Amygdala (tissue), 56 donors: ENCODE measurements around the gene NKX6-2.

ENCODE experiments used
- DNase-seq, 56 donors: peaks; one replicate each; lab custom pipeline; 2025; lab: John Stamatoyannopoulos, UW

NKX6-2 gene

GRCh38 chr10:132764108-132764507, 21.8 kb downstream of the NKX6-2 start:
- DNase-seq, result no peak

DNA sequence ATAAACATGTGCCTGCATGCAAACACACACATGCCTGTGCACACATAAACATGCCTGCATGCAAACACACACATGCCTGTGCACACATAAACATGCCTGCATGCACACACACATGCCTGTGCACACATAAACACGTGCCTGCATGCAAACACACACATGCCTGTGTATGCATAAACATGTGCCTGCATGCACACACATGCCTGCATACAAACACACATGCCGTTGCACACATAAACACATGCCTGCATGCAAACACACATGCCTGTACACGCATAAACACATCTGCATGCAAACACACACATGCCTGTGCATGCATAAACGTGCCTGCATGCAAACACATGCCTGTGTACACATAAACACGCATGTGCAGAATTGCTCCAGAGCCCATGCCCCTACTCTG, 22.4 kb downstream of the NKX6-2 start:
- DNase-seq, result no peak

- peak in 10 of 56 donors; percentile 18 to 68 (median 32) for DNase-seq
Observed at GRCh38 chr10:132762267-132762666, 23.7 kb downstream of the NKX6-2 start.

DNA sequence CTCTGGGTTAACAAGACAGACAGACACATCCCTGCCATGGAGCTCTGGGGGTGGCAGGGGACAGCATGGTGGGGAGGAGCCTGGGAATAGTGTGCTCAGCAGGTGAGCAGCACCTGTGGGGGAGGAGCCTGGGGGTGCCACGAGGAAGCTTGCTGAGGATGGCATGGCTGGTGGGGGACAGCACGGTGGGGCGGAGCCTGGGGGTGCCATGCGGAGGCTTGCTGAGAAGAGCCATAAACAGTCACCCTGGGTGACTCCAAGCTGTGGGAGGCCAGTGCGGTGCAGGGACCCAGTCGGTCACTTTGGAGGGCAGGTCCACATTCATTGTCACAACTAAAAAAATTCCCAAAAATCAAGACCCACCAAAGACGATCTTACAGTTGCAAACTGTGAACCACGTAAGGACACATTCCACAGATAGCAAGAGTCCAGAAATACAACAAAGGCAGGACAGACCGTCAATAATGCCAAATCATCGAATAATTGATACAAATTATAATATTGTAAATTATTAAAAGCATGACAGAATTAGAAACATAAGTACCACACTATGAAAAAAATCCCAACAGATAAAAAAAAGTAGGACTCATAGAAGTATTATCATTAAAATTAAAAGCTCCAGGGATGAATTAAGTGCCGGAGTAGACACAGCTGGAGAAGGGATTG, 24.4 kb downstream of the NKX6-2 start:
- DNase-seq, result no peak

- DNase-seq, result no peak
Observed at GRCh38 chr10:132758865-132759264, 27.1 kb downstream of the NKX6-2 start.

GRCh38 chr10:132757171-132757570, 28.8 kb downstream of the NKX6-2 start:
- no peak for DNase-seq

DNA sequence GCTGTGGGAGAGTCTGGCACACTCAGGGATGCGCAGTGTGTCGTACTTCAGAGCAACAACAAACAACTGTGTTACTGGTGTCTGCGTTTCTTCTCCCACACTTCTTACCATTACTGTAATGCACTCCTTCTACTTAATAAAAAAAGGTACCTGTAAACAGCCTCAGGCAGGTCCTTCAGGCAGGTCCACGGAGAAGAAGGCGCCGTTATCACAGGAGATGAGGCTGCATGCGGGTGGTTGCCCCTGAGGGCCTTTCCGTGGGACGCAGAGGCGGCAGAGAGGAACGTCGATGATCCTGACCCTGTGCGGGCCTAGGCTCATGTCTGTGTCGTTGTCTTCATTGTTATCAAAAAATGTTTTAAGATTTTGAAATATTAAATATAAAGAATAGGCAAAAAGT, 29.4 kb downstream of the NKX6-2 start:
- DNase-seq, result no peak

DNA sequence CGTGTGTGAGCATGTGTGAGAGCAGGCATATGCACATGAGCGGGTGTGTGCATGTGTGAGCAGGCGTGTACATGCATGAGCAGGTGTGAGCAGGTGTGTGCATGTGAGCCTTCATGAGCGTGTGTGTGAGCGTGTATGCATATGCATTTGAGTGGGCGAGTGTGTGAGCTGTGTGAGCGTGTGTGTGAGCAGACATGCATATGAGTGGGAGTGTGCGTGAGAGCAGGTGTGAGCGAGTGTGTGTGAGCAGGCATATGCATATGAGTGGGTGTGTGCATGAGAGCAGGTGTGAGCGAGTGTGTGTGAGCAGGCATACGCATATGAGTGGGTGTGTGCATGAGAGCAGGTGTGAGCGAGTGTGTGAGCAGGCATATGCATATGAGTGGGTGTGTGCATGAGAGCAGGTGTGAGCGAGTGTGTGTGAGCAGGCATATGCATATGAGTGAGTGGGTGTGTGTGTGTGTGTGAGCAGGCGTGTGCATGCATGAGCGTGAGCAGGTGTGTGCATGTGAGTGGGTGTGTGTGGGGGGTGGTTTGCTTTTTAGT, 30.7 kb downstream of the NKX6-2 start:
- no peak for DNase-seq

- no peak for DNase-seq
Observed at GRCh38 chr10:132754071-132754470, 31.9 kb downstream of the NKX6-2 start.

GRCh38 chr10:132753596-132753995, 32.4 kb downstream of the NKX6-2 start:
- no peak for DNase-seq

GRCh38 chr10:132752961-132753360, 33.0 kb downstream of the NKX6-2 start:
- no peak for DNase-seq

GRCh38 chr10:132752378-132752777, 33.6 kb downstream of the NKX6-2 start:
- no peak for DNase-seq

DNA sequence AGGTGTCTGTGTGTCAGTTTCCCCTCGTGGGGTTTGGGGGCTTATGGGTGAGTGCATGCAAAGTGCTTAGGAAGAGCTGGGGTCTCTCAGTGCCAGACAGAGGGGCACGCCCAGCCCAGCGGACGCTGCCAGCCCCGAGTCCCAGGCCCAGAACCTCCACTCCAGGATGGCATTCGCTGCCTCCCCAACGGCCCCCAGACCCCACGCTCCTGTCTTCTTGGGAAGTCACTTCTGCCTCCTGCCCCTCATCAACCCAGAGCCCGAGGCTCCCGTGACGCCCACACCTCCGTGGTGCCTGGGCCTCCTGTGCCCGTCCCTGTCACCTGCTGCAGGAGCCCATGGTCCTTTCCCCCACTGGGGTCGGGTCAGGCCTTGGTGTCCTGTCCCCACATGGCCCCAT, 35.0 kb downstream of the NKX6-2 start:
- DNase-seq, result no peak

DNA sequence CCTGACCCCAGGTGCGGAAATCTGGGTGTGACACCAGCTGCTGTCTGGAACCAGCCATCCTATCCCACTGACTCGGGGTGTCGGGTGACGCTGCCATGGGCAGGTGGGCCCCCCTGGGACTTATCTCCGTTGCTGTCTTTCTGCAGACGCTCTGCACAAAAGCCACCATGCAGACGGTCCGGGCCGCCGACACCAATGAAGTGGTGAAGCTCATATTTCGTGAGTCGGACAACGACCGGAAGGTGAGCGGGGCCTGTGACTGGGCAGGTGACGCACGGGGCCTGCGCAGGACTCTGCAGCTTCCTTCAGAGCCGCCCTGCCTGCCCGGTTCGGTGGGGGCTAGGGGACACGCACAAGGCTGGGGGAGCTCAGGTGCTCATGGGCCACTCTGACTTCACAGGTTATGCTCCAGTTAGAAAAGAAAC, 36.6 kb downstream of the NKX6-2 start:
- no peak for DNase-seq

GRCh38 chr10:132748545-132749370, 37.2 kb downstream of the NKX6-2 start:
- DNase-seq, result no peak

GRCh38 chr10:132748135-132748534, 37.8 kb downstream of the NKX6-2 start:
- no peak for DNase-seq

DNA sequence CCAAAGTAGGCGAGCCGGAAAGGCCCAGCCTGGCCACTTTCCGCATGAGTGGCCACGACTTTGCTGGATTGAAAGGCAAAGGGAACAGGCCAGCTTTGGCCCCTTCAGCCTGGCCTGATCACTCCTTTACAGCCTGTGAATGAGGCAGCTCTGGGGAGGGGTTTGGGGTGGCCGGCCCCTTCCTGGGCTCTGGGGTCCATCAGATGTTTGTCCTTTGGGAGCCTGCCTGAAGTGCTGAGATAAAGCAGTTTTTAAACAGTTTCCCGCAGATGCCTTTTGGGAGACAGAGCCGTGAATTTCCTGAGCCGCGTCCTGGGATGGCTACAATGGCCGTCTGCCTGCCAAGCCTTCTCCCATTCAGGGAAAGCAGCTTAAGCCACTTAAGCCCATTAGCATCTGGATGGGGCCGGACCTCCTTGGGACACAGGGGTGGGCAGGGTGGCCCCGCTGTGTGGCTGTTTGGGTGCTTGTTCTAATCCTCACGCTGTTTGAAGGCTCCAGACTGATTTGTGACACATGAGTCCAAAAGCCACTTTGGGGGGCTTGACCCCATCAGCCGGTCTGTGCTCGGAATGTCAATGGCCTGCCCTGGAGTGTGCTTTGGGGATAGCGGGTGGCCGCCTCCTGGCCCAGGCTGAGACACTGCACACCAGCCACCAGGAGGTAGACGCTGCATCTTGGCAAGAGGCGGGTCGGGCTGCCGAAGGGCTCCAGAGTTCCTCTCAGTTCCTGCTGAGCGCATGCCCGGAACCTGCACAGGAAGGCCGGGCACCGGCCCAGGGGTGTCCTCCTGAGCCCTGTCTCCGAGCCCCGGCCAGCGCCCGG, 38.9 kb downstream of the NKX6-2 start:
- DNase-seq, result peak in 18 of 56 donors; percentile 11 to 61 (median 40)

DNA sequence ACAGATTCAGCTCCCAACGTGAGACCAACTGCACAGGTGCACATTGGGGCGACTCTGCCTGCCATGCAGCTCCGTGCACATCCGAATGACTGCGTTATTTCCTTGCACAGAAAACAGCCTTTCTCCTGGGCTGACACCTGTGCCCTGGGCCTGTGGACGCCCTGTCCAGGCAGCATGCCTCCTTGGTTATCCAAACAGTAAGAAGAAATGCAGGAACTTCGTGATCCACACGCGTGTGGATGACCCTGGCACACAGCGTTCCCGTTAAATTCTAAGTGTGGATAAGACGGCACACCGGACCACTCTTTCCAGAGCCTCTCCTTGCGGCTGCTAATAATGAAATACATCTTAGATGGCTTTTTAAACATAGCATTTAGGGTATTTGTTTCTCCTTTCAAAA, 39.6 kb downstream of the NKX6-2 start:
- DNase-seq, result no peak

- no peak for DNase-seq
Observed at GRCh38 chr10:132745971-132746370, 40.0 kb downstream of the NKX6-2 start.

DNA sequence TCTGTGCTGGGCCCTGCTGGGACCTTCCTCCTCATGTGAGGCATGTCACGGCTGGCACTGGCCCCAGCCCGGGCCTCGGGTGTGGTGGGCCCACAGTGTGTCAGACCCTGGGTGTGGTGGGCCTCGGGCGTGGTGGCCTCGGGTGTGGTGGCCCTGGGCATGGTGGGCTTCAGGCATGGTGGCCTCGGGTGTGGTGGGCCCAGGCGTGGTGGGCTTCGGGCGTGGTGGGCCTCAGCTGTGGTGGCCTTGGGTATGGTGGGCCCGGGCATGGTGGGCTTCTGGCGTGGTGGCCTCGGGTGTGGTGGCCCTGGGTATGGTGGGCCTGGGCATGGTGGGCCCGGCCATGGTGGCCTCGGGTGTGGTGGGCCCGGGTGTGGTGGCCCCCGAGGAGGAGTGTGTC, 40.4 kb downstream of the NKX6-2 start:
- DNase-seq, result no peak

- DNase-seq, result no peak
Observed at GRCh38 chr10:132744839-132745238, 41.1 kb downstream of the NKX6-2 start.
